Panc1 (cell line): ENCODE measurements around the gene GABRG3. TPM values are rescaled to one million over a fixed set of nuclear protein-coding genes. Genes with fewer than 3 reads are reported as not detected.

Experiments
- ATAC-seq: fragments of 200-7000 bp; cut with Tn5 transposase; 2 replicates; pipeline ENCODE4 v1.9.1; 2020; ENCODE audit warnings: mild to moderate bottlenecking, moderate library complexity
- BruUV-seq: library from RNA; stranded (reverse); fragments of 400-500 nt; replicated peaks from 2 replicates; lab custom pipeline; 2021; lab: Mats Ljungman, UMichigan
- CTCF ChIA-PET: fragments of 300-600 bp; sonication (Branson Sonifier 250); formaldehyde crosslinking; loops from one replicate; lab custom pipeline; 2022; ENCODE audit warnings: antibody characterized with exemption; lab: Charles Lee
- POLR2A ChIA-PET: fragments of 300-600 bp; sonication (Branson Sonifier 250); formaldehyde crosslinking; loops from one replicate; lab custom pipeline; 2022; ENCODE audit warnings: antibody characterized with exemption; lab: Charles Lee
- DNase-seq: peaks from one replicate; pipeline ENCODE4 v3.0.0-alpha.2; 2010; ENCODE audit warnings: low read depth, low spot score
- H3K27ac ChIP-seq: 2 replicates; pipeline ENCODE4 v1.5.1; 2011; ENCODE audit warnings: mild to moderate bottlenecking, low read length, inconsistent platforms
- H3K27me3 ChIP-seq: fragments of 200-500 bp; sonication (Bioruptor generic); 2 replicates; pipeline ENCODE4 v1.6.0; 2014; ENCODE audit warnings: low read length, inconsistent platforms; ENCODE audit not compliant: control insufficient read depth, insufficient read depth
- H3K36me3 ChIP-seq: fragments of 200-500 bp; sonication (Bioruptor generic); 2 replicates; pipeline ENCODE4 v1.5.1; 2014; ENCODE audit warnings: inconsistent platforms, mild to moderate bottlenecking, low read length, moderate library complexity; ENCODE audit not compliant: control insufficient read depth, insufficient read depth
- H3K4me1 ChIP-seq: 2 replicates; pipeline ENCODE4 v1.5.1; 2011; ENCODE audit warnings: inconsistent platforms, mild to moderate bottlenecking, low read length, moderate library complexity; ENCODE audit not compliant: control insufficient read depth, insufficient read depth
- H3K4me3 ChIP-seq, 2 experiments: 2 replicates each; pipeline ENCODE4 v1.5.1; 2011 to 2012; ENCODE audit warnings: low read depth in 2 of 2, low read length in 2 of 2, mild to moderate bottlenecking in 2 of 2, inconsistent platforms in 1 of 2, moderate library complexity in 1 of 2
- H3K9me3 ChIP-seq: fragments of 200-500 bp; sonication (Bioruptor generic); 2 replicates; pipeline ENCODE4 v1.5.1; 2014; ENCODE audit warnings: low read depth, mild to moderate bottlenecking, inconsistent platforms, low read length, moderate library complexity; ENCODE audit not compliant: control insufficient read depth, insufficient read depth
- POLR2AphosphoS5 ChIP-seq: IDR thresholded peaks from 2 replicates; pipeline ENCODE4 v1.6.1; 2012; ENCODE audit warnings: mild to moderate bottlenecking, low read depth, low read length, moderate library complexity
- REST ChIP-seq, 2 experiments: IDR thresholded peaks; 2 replicates each; pipeline ENCODE4 v1.6.1; 2011 to 2012; ENCODE audit warnings: low read depth in 2 of 2, control low read depth in 1 of 2, low read length in 1 of 2, mild to moderate bottlenecking in 1 of 2, moderate library complexity in 1 of 2; ENCODE audit not compliant: insufficient read depth in 1 of 2
- SIN3A ChIP-seq: IDR thresholded peaks from 2 replicates; pipeline ENCODE4 v1.6.1; 2012; ENCODE audit warnings: low read depth, mild to moderate bottlenecking, low read length, moderate library complexity, borderline replicate concordance; ENCODE audit not compliant: insufficient read depth
- TCF7L2 ChIP-seq: IDR thresholded peaks from 2 replicates; pipeline ENCODE4 v1.6.1; 2011; ENCODE audit warnings: mild to moderate bottlenecking, low read depth, low read length, inconsistent platforms
- in situ Hi-C: cut with HindIII; loops from 2 replicates; pipeline ENCODE4 v1.10.0; 2016; ENCODE audit warnings: low sequenced_read_pairs, low pct_unique_long_range_greater_than_20kb
- intact Hi-C: fragments of 100-400 bp; cut with micrococcal nuclease; formaldehyde crosslinking; loops from one replicate; pipeline ENCODE4 v1.10.0; 2022; ENCODE audit not compliant: unreplicated experiment
- total RNA-seq: library from RNA; stranded (reverse); gene quantifications from one replicate; pipeline ENCODE4 v1.2.1, GENCODE V29; 2021; ENCODE audit not compliant: unreplicated experiment
- TF ChIP-seq, protein P1 (sequence below): fragments of 450-650 bp; IDR thresholded peaks from 2 replicates; pipeline ENCODE4 v1.5.1; 2017; ENCODE audit warnings: mild to moderate bottlenecking

Gene GABRG3
- total RNA-seq, 1 experiment from 2014 or later = not detected

DNA sequence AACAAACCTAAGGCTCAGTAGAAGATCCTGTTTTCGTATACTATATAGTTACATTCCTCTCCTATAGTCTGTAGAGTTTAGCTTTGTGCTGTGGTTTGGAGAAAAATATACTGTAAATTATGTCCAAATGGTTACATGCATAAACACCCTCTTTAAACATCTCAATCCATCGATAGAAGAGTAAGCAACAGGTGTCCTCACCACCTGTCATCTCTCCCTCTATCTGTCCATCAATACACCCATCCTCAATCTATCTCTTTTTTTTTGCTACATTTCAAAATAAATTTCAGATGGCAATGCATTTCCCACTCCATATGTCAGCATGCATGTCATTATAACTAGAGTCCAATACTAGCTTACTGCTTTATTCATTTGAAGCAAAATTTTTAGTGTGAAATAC lies 21.0 kb upstream of the GABRG3 start:
- ChIA-PET CTCF (no interaction called here), POLR2A (no interaction called here)
- no TSS peak for BruUV-seq
- ATAC-seq (no peak), DNase-seq (no peak)
- TF ChIP-seq TCF7L2 = no peak
- TF ChIP-seq, protein P1, sequence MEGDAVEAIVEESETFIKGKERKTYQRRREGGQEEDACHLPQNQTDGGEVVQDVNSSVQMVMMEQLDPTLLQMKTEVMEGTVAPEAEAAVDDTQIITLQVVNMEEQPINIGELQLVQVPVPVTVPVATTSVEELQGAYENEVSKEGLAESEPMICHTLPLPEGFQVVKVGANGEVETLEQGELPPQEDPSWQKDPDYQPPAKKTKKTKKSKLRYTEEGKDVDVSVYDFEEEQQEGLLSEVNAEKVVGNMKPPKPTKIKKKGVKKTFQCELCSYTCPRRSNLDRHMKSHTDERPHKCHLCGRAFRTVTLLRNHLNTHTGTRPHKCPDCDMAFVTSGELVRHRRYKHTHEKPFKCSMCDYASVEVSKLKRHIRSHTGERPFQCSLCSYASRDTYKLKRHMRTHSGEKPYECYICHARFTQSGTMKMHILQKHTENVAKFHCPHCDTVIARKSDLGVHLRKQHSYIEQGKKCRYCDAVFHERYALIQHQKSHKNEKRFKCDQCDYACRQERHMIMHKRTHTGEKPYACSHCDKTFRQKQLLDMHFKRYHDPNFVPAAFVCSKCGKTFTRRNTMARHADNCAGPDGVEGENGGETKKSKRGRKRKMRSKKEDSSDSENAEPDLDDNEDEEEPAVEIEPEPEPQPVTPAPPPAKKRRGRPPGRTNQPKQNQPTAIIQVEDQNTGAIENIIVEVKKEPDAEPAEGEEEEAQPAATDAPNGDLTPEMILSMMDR = no peak
- in situ Hi-C loops (no loop called here), intact Hi-C loops (no loop called here)
- Histone ChIP-seq H3K4me1 (no peaks in the 10 kb centered on the region), H3K4me3 (no peak overlapping the region), H3K27ac (no peak overlapping the region), H3K36me3 (no peaks in the 10 kb centered on the region), H3K27me3 (no peaks in the 10 kb centered on the region), H3K9me3 (no peaks in the 10 kb centered on the region; the same call in 1 of the 2 replicates)

GRCh38 chr15:26954403-26954802 lies 16.6 kb upstream of the GABRG3 start:
- H3K4me1 ChIP-seq = no peaks in the 10 kb centered on the region
- TF ChIP-seq SIN3A = no peak
- TF ChIP-seq TCF7L2 = no peak
- TF ChIP-seq REST (IDR thresholded peaks at IDR 0.05; ENCODE audit: insufficient read depth in 1 of 2, low read depth in 2 of 2, low read length in 1 of 2) = no peak
- TF ChIP-seq, protein P1 = no peak
- TF ChIP-seq POLR2AphosphoS5 = no peak
- ATAC-seq (no peak), DNase-seq (no peak)
- no peak overlapping the region for H3K27ac ChIP-seq
- no peaks in the 10 kb centered on the region for H3K27me3 ChIP-seq
- no peaks in the 10 kb centered on the region for H3K36me3 ChIP-seq
- in situ Hi-C loops = no loop called here
- H3K4me3 ChIP-seq = no peak overlapping the region
- no TSS peak for BruUV-seq
- H3K9me3 ChIP-seq = no peaks in the 10 kb centered on the region; the same call in 1 of the 2 replicates
- POLR2A ChIA-PET = no interaction called here
- intact Hi-C loops = no loop called here
- CTCF ChIA-PET = no interaction called here
